HEK293 (cell line): ENCODE data around the gene LUZP2.

Experiments used
- CTCF ChIA-PET: fragments of 350-600 bp; formaldehyde crosslinking; extraction: SDS; loops from one replicate; lab custom pipeline; 2021; ENCODE audit warnings: antibody characterized with exemption; lab: Yijun Ruan, JAX
- POLR2A ChIA-PET: fragments of 300-600 bp; formaldehyde crosslinking; extraction: SDS; loops from one replicate; lab custom pipeline; 2020; ENCODE audit warnings: antibody characterized with exemption, inconsistent platforms; lab: Yijun Ruan, JAX
- H3K27ac ChIP-seq: fragments of 200-500 bp; sonication (Bioruptor generic); 2 replicates; pipeline ENCODE4 v1.5.1; 2014; ENCODE audit warnings: low read depth, low read length, control low read depth, inconsistent platforms; ENCODE audit errors: extremely low read depth
- H3K36me3 ChIP-seq, 2 experiments: fragments of 200-500 bp in 1 of 2; sonication (Bioruptor generic) in 1 of 2; 1 replicate in 1 of 2; 2 replicates in 1 of 2; pipeline ENCODE4 v1.5.1; 2014 to 2017; ENCODE audit warnings: inconsistent platforms in 2 of 2, low read length in 2 of 2; ENCODE audit not compliant: control insufficient read depth in 2 of 2, insufficient read depth in 1 of 2
- H3K4me1 ChIP-seq: fragments of 200-500 bp; sonication (Bioruptor generic); 2 replicates; pipeline ENCODE4 v1.5.1; 2014; ENCODE audit warnings: mild to moderate bottlenecking, low read length, inconsistent platforms; ENCODE audit not compliant: control insufficient read depth, insufficient read depth
- H3K4me3 ChIP-seq: 2 replicates; pipeline ENCODE4 v1.5.1; 2011; ENCODE audit warnings: low read depth, mild to moderate bottlenecking, control low read depth, low read length, moderate library complexity
- H3K9me3 ChIP-seq: fragments of 200-500 bp; sonication (Bioruptor generic); 2 replicates; pipeline ENCODE4 v1.5.1; 2014; ENCODE audit warnings: low read depth, low read length, inconsistent platforms; ENCODE audit not compliant: control insufficient read depth, insufficient read depth
- BCL11A ChIP-seq: fragments of 450-650 bp; formaldehyde crosslinking; IDR thresholded peaks from 2 replicates; pipeline ENCODE4 v1.5.1; 2016; ENCODE audit warnings: low read depth, missing biosample characterization, missing genetic modification characterization
- OVOL3 ChIP-seq: fragments of 450-650 bp; formaldehyde crosslinking; IDR thresholded peaks from 2 replicates; pipeline ENCODE4 v1.5.1; 2016; ENCODE audit warnings: missing biosample characterization, missing genetic modification characterization
- RBAK ChIP-seq: fragments of 450-650 bp; formaldehyde crosslinking; IDR thresholded peaks from 2 replicates; pipeline ENCODE4 v1.5.1; 2016; ENCODE audit warnings: missing biosample characterization, missing genetic modification characterization
- SP7 ChIP-seq: fragments of 450-650 bp; formaldehyde crosslinking; IDR thresholded peaks from 2 replicates; pipeline ENCODE4 v1.5.1; 2016; ENCODE audit warnings: missing biosample characterization, missing genetic modification characterization
- YY2 ChIP-seq: fragments of 450-650 bp; formaldehyde crosslinking; IDR thresholded peaks from 2 replicates; pipeline ENCODE4 v1.5.1; 2016; ENCODE audit warnings: missing biosample characterization, missing genetic modification characterization
- ZBTB21 ChIP-seq: fragments of 450-650 bp; formaldehyde crosslinking; IDR thresholded peaks from 2 replicates; pipeline ENCODE4 v1.5.1; 2017; ENCODE audit warnings: missing biosample characterization, missing genetic modification characterization
- ZNF174 ChIP-seq: fragments of 450-650 bp; formaldehyde crosslinking; IDR thresholded peaks from 2 replicates; pipeline ENCODE4 v1.5.0; 2017; ENCODE audit warnings: missing biosample characterization, mild to moderate bottlenecking, missing genetic modification characterization
- ZNF19 ChIP-seq: fragments of 450-650 bp; formaldehyde crosslinking; IDR thresholded peaks from 2 replicates; pipeline ENCODE4; 2016; ENCODE audit warnings: missing biosample characterization, missing genetic modification characterization, low read depth
- ZNF2 ChIP-seq: fragments of 450-650 bp; formaldehyde crosslinking; IDR thresholded peaks from 2 replicates; pipeline ENCODE4 v1.5.1; 2016; ENCODE audit warnings: missing biosample characterization, missing genetic modification characterization
- ZNF223 ChIP-seq: fragments of 450-650 bp; formaldehyde crosslinking; IDR thresholded peaks from 2 replicates; pipeline ENCODE4 v1.5.1; 2016; ENCODE audit warnings: missing biosample characterization, missing genetic modification characterization
- ZNF239 ChIP-seq: fragments of 450-650 bp; formaldehyde crosslinking; IDR thresholded peaks from 2 replicates; pipeline ENCODE4 v1.5.1; 2016; ENCODE audit warnings: missing biosample characterization, missing genetic modification characterization
- ZNF24 ChIP-seq: fragments of 450-650 bp; formaldehyde crosslinking; IDR thresholded peaks from 2 replicates; pipeline ENCODE4 v1.5.1; 2016; ENCODE audit warnings: missing biosample characterization, missing genetic modification characterization
- ZNF366 ChIP-seq: fragments of 450-650 bp; formaldehyde crosslinking; conservative IDR thresholded peaks from 2 replicates; pipeline ENCODE4 v1.5.1; 2016; ENCODE audit warnings: missing biosample characterization, missing genetic modification characterization
- ZNF426 ChIP-seq: fragments of 450-650 bp; formaldehyde crosslinking; IDR thresholded peaks from 2 replicates; pipeline ENCODE4 v1.5.1; 2017; ENCODE audit warnings: missing biosample characterization, missing genetic modification characterization, mild to moderate bottlenecking, inconsistent platforms, moderate library complexity
- ZNF501 ChIP-seq: fragments of 450-650 bp; formaldehyde crosslinking; IDR thresholded peaks from 2 replicates; pipeline ENCODE4 v1.5.1; 2016; ENCODE audit warnings: missing biosample characterization, missing genetic modification characterization
- ZNF549 ChIP-seq: fragments of 450-650 bp; IDR thresholded peaks from 2 replicates; pipeline ENCODE4 v1.5.1; 2018; ENCODE audit warnings: missing biosample characterization, missing genetic modification characterization, mild to moderate bottlenecking, inconsistent platforms, moderate library complexity
- ZNF561 ChIP-seq: fragments of 450-650 bp; IDR thresholded peaks from 2 replicates; pipeline ENCODE4 v1.5.1; 2018; ENCODE audit warnings: missing biosample characterization, missing genetic modification characterization, borderline replicate concordance
- ZNF654 ChIP-seq: fragments of 450-650 bp; formaldehyde crosslinking; IDR thresholded peaks from 2 replicates; pipeline ENCODE4 v1.5.1; 2016; ENCODE audit warnings: low read depth, missing biosample characterization, missing genetic modification characterization
- ZNF76 ChIP-seq: fragments of 450-650 bp; formaldehyde crosslinking; IDR thresholded peaks from 2 replicates; pipeline ENCODE4; 2016; ENCODE audit warnings: low read depth, missing biosample characterization, missing genetic modification characterization, borderline replicate concordance
- ZNF785 ChIP-seq: fragments of 450-650 bp; formaldehyde crosslinking; IDR thresholded peaks from 2 replicates; pipeline ENCODE4 v1.5.1; 2016; ENCODE audit warnings: missing biosample characterization, missing genetic modification characterization
- ZNF830 ChIP-seq: fragments of 450-650 bp; IDR thresholded peaks from 2 replicates; pipeline ENCODE4 v1.5.0; 2018; ENCODE audit warnings: missing biosample characterization, missing genetic modification characterization, low read depth, mild to moderate bottlenecking, moderate library complexity
- ZNF837 ChIP-seq: fragments of 450-650 bp; formaldehyde crosslinking; IDR thresholded peaks from 2 replicates; pipeline ENCODE4 v1.5.1; 2016; ENCODE audit warnings: missing biosample characterization, missing genetic modification characterization
- ZSCAN23 ChIP-seq: fragments of 450-650 bp; formaldehyde crosslinking; IDR thresholded peaks from 2 replicates; pipeline ENCODE4 v1.5.1; 2016; ENCODE audit warnings: missing biosample characterization, missing genetic modification characterization
- TF ChIP-seq, protein P1 (sequence below): fragments of 450-650 bp; formaldehyde crosslinking; optimal IDR thresholded peaks from 2 replicates; pipeline ENCODE3; 2016; ENCODE audit warnings: missing biosample characterization, mild to moderate bottlenecking, missing genetic modification characterization
- TF ChIP-seq, protein P2 (sequence below): fragments of 450-650 bp; formaldehyde crosslinking; IDR thresholded peaks from 2 replicates; pipeline ENCODE4 v1.5.1; 2016; ENCODE audit warnings: missing biosample characterization, missing genetic modification characterization
- TF ChIP-seq, protein P3 (sequence below): fragments of 450-650 bp; IDR thresholded peaks from 2 replicates; pipeline ENCODE4 v1.5.1; 2018; ENCODE audit warnings: missing biosample characterization, missing genetic modification characterization

Gene LUZP2

DNA sequence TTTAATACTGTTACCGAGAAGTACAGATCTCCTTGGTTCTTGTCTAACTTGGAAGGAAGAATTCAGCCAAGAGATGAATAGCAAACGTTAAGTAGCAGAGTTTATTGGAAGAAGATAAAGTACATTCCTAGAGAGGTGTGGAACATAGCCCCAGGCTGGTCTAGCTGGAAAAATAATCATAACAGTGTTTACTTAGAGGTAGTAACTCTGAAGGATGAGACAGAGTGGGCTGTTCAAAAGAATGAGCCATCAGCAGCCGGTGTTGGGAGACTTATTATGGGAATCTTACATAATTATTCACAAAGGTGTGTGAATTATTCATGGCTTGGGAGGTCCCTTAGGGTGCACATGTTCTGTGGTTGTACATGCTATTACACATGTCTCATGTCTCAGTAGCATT is 276.5 kb downstream of the LUZP2 start (continued):
- no peak for TF ChIP-seq ZNF830 (tag by site-specific recombination)
- no peak for TF ChIP-seq ZNF24 (tag by site-specific recombination)
- no peak for TF ChIP-seq ZNF2 (tag by site-specific recombination)
- no peak for TF ChIP-seq SP7 (tag by site-specific recombination)
- no peak for TF ChIP-seq ZNF549 (tag by site-specific recombination)
- TF ChIP-seq, protein P1, sequence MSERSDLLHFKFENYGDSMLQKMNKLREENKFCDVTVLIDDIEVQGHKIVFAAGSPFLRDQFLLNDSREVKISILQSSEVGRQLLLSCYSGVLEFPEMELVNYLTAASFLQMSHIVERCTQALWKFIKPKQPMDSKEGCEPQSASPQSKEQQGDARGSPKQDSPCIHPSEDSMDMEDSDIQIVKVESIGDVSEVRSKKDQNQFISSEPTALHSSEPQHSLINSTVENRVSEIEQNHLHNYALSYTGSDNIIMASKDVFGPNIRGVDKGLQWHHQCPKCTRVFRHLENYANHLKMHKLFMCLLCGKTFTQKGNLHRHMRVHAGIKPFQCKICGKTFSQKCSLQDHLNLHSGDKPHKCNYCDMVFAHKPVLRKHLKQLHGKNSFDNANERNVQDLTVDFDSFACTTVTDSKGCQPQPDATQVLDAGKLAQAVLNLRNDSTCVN = no peak
- TF ChIP-seq ZNF366 (tag by site-specific recombination) = no peak
- TF ChIP-seq, protein P2, sequence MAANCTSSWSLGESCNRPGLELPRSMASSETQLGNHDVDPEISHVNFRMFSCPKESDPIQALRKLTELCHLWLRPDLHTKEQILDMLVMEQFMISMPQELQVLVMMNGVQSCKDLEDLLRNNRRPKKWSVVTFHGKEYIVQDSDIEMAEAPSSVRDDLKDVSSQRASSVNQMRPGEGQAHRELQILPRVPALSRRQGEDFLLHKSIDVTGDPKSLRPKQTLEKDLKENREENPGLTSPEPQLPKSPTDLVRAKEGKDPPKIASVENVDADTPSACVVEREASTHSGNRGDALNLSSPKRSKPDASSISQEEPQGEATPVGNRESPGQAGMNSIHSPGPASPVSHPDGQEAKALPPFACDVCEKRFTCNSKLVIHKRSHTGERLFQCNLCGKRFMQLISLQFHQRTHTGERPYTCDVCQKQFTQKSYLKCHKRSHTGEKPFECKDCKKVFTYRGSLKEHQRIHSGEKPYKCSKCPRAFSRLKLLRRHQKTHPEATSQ = no peak

DNA sequence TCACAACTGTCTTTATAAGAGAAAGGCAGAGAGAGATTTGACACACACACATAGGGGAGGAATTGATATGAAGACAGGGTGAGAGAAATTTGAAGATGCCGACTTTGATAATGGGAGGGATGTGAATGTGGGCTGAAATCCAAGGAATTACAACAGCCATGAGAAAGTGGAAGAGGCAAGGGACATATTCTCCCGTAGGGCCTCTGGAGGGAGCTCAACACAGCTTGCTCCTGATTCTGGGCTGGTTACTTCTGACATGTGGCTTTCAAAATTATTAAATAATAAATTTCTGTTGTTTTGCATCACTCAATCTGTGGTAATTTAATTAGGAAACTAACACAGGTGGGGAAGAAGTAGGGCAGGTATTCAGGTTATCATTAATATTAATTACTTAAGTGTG is 282.9 kb downstream of the LUZP2 start:
- TF ChIP-seq ZNF654 (tag by site-specific recombination) (no peak), BCL11A (tag by site-specific recombination) (no peak), YY2 (no peak), ZNF501 (tag by site-specific recombination) (no peak), ZNF785 (tag by site-specific recombination) (no peak), ZNF19 (no peak), RBAK (no peak), ZNF76 (no peak), ZNF837 (tag by site-specific recombination) (no peak), ZNF174 (tag by site-specific recombination) (no peak), ZNF223 (tag by site-specific recombination) (no peak), ZNF426 (tag by site-specific recombination) (no peak), ZBTB21 (no peak), ZNF239 (no peak), OVOL3 (no peak), ZSCAN23 (no peak), ZNF561 (no peak)
- TF ChIP-seq, protein P3, sequence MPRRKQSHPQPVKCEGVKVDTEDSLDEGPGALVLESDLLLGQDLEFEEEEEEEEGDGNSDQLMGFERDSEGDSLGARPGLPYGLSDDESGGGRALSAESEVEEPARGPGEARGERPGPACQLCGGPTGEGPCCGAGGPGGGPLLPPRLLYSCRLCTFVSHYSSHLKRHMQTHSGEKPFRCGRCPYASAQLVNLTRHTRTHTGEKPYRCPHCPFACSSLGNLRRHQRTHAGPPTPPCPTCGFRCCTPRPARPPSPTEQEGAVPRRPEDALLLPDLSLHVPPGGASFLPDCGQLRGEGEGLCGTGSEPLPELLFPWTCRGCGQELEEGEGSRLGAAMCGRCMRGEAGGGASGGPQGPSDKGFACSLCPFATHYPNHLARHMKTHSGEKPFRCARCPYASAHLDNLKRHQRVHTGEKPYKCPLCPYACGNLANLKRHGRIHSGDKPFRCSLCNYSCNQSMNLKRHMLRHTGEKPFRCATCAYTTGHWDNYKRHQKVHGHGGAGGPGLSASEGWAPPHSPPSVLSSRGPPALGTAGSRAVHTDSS (tag by site-specific recombination) = no peak
- POLR2A ChIA-PET = no interaction called here

More for the DNA sequence above, 282.9 kb downstream of the LUZP2 start:
- Histone ChIP-seq H3K9me3 (no peaks in the 10 kb centered on the region), H3K4me1 (no peaks in the 10 kb centered on the region), H3K36me3 (no peaks in the 10 kb centered on the region), H3K27ac (no peak overlapping the region), H3K4me3 (no peak overlapping the region)
- CTCF ChIA-PET = no interaction called here
